ENCODE measurements around the gene BHMT2.

The BHMT2 gene

GRCh38 chr5:79107020-79107796 is 37.6 kb downstream of the BHMT2 start:
- no peaks in the 10 kb centered on the region for H4K20me1 ChIP-seq (ENCODE audit: insufficient read depth)
- H3K36me3 ChIP-seq (ENCODE audit: insufficient read depth) = no peaks in the 10 kb centered on the region
- TF ChIP-seq, protein P1, sequence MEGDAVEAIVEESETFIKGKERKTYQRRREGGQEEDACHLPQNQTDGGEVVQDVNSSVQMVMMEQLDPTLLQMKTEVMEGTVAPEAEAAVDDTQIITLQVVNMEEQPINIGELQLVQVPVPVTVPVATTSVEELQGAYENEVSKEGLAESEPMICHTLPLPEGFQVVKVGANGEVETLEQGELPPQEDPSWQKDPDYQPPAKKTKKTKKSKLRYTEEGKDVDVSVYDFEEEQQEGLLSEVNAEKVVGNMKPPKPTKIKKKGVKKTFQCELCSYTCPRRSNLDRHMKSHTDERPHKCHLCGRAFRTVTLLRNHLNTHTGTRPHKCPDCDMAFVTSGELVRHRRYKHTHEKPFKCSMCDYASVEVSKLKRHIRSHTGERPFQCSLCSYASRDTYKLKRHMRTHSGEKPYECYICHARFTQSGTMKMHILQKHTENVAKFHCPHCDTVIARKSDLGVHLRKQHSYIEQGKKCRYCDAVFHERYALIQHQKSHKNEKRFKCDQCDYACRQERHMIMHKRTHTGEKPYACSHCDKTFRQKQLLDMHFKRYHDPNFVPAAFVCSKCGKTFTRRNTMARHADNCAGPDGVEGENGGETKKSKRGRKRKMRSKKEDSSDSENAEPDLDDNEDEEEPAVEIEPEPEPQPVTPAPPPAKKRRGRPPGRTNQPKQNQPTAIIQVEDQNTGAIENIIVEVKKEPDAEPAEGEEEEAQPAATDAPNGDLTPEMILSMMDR (conservative IDR thresholded peaks at IDR 0.05; ENCODE audit: low read depth, low read length) = no peak
- H3K27me3 ChIP-seq (ENCODE audit: insufficient read depth, low read depth) = no peaks in the 10 kb centered on the region
- H3K9ac ChIP-seq = no peak overlapping the region
- H3K27ac ChIP-seq = no peak overlapping the region
- H2AFZ ChIP-seq (ENCODE audit: low read depth) = no peak overlapping the region
- H3K4me2 ChIP-seq = no peak overlapping the region
- no peaks in the 10 kb centered on the region for H3K79me2 ChIP-seq (ENCODE audit: insufficient read depth, low read depth)
- no peaks in the 10 kb centered on the region for H3K4me1 ChIP-seq (ENCODE audit: low read depth, poor library complexity, severe bottlenecking)
- H3K4me3 ChIP-seq (IDR thresholded peaks at IDR 0.05; ENCODE audit: insufficient read depth, low read depth, low read length) = no peak overlapping the region

DNA sequence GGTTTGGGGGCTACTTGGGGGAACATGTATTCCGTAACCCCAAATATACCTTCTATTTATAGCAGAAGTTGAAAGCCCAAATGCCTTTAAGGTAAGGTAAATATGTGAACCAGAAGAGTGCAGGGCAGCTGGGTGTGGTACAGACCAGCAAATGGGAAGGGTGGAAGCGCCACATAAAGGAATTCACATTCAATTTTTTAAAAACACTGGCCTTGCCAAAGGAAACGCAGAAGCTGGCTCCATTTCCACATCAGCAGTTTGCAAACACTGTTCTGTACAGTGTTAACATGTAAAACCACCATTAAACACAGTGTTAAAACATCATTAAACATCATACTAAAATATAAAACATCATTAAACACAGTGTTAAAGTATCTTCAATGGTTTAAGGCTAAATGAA is 38.5 kb downstream of the BHMT2 start:
- no peaks in the 10 kb centered on the region for H3K27me3 ChIP-seq (ENCODE audit: insufficient read depth, low read depth)
- no peaks in the 10 kb centered on the region for H3K79me2 ChIP-seq (ENCODE audit: insufficient read depth, low read depth)
- no peaks in the 10 kb centered on the region for H4K20me1 ChIP-seq (ENCODE audit: insufficient read depth)
- no peak overlapping the region for H3K9ac ChIP-seq
- H3K27ac ChIP-seq = no peak overlapping the region
- H3K4me3 ChIP-seq (IDR thresholded peaks at IDR 0.05; ENCODE audit: insufficient read depth, low read depth, low read length) = no peak overlapping the region
- H2AFZ ChIP-seq (ENCODE audit: low read depth) = no peak overlapping the region
- H3K36me3 ChIP-seq (ENCODE audit: insufficient read depth) = no peaks in the 10 kb centered on the region
- TF ChIP-seq, protein P1 (conservative IDR thresholded peaks at IDR 0.05; ENCODE audit: low read depth, low read length) = no peak
- no peaks in the 10 kb centered on the region for H3K4me1 ChIP-seq (ENCODE audit: low read depth, poor library complexity, severe bottlenecking)
- H3K4me2 ChIP-seq = no peak overlapping the region

GRCh38 chr5:79108792-79109191 is 39.2 kb downstream of the BHMT2 start:
- H3K27ac ChIP-seq = no peak overlapping the region
- no peak overlapping the region for H3K4me2 ChIP-seq
- H3K4me1 ChIP-seq (ENCODE audit: low read depth, poor library complexity, severe bottlenecking) = no peaks in the 10 kb centered on the region
- H3K9ac ChIP-seq = no peak overlapping the region
- H3K79me2 ChIP-seq (ENCODE audit: insufficient read depth, low read depth) = no peaks in the 10 kb centered on the region
- H3K27me3 ChIP-seq (ENCODE audit: insufficient read depth, low read depth) = no peaks in the 10 kb centered on the region
- H3K4me3 ChIP-seq (IDR thresholded peaks at IDR 0.05; ENCODE audit: insufficient read depth, low read depth, low read length) = no peak overlapping the region
- no peak overlapping the region for H2AFZ ChIP-seq (ENCODE audit: low read depth)
- no peaks in the 10 kb centered on the region for H3K36me3 ChIP-seq (ENCODE audit: insufficient read depth)
- TF ChIP-seq, protein P1 (conservative IDR thresholded peaks at IDR 0.05; ENCODE audit: low read depth, low read length) = no peak
- H4K20me1 ChIP-seq (ENCODE audit: insufficient read depth) = no peaks in the 10 kb centered on the region

GRCh38 chr5:79109527-79110492 is 40.2 kb downstream of the BHMT2 start:
- TF ChIP-seq, protein P1 (conservative IDR thresholded peaks at IDR 0.05; ENCODE audit: low read depth, low read length) = peak; percentile 53
- Histone ChIP-seq H4K20me1 (ENCODE audit: insufficient read depth) (no peaks in the 10 kb centered on the region), H3K9ac (no peak overlapping the region), H3K79me2 (ENCODE audit: insufficient read depth, low read depth) (no peaks in the 10 kb centered on the region), H3K27ac (no peak overlapping the region), H3K36me3 (ENCODE audit: insufficient read depth) (no peaks in the 10 kb centered on the region), H3K4me2 (no peak overlapping the region), H3K4me1 (ENCODE audit: low read depth, poor library complexity, severe bottlenecking) (no peaks in the 10 kb centered on the region), H3K27me3 (ENCODE audit: insufficient read depth, low read depth) (no peaks in the 10 kb centered on the region), H2AFZ (ENCODE audit: low read depth) (no peak overlapping the region), H3K4me3 (IDR thresholded peaks at IDR 0.05; ENCODE audit: insufficient read depth, low read depth, low read length) (no peak overlapping the region)
